Fibroblast of lung (primary cell): ENCODE measurements around the gene SLC39A7.

Experiments used
- CTCF ChIP-seq, 2 donors: IDR thresholded peaks in 1 of 2; conservative IDR thresholded peaks in 1 of 2; 1 replicate in 1 of 2; 2 replicates in 1 of 2; pipeline ENCODE4 v1.5.1; 2011 to 2012; ENCODE audit warnings: low read length in 2 of 2, control low read depth in 1 of 2, inconsistent platforms in 1 of 2, low read depth in 1 of 2, mild to moderate bottlenecking in 1 of 2
- EZH2 ChIP-seq: IDR thresholded peaks from 2 replicates; pipeline ENCODE4 v1.5.1; 2012; ENCODE audit warnings: low read length, control low read depth, mild to moderate bottlenecking; ENCODE audit errors: missing control alignments

GRCh38 chr6:33160728-33161344 is 39.8 kb upstream of the SLC39A7 start:
- TF ChIP-seq CTCF (conservative IDR thresholded peaks at IDR 0.05 in 1 of 2, IDR thresholded peaks at IDR 0.05 in 1 of 2; ENCODE audit: low read depth in 1 of 2, low read length in 2 of 2), result no peak
- no peak for TF ChIP-seq EZH2
